Heart left ventricle (tissue), 13 donors: ENCODE measurements around the gene NUDT2.

ENCODE experiments used
- POLR2A ChIP-seq, 2 donors: fragments of 450-650 bp; IDR thresholded peaks; one replicate each; pipeline ENCODE4 v1.6.1; 2017; ENCODE audit warnings: antibody characterized with exemption in 2 of 2, mild to moderate bottlenecking in 2 of 2, moderate library complexity in 2 of 2
- TF ChIP-seq, protein P1 (sequence below), 12 donors: fragments of 200-600 bp; sonication (generic) in 4 of 12; IDR thresholded peaks; one replicate each; pipeline versions ENCODE4 v1.5.0 to v1.8.0; 2018 to 2022; ENCODE audit warnings: antibody characterized with exemption in 12 of 12, mild to moderate bottlenecking in 5 of 12
- donor health status: ischemic (EF 13 %, LVEDD 7.1; RV severe dilation, severe dysfunction).
- donor health status: DM: no; HTN: yes; CAD: no.
- donor health status: DM: no; HTN: no; CAD: no.
- donor health status: ischemic (EF 25% LVEDD 6.9; RV normal size, moderate dysfunction).
- donor health status: ischemic (EF 25% LVEDD 5.7; RV mildly dilated, moderate dysfunction).
- donor health status: ischemic (EF 35%, LVEDD 5.7; RV mildly dilated, moderate dysfunction).
- donor health status: nonischemic (EF 11% LVEDD 7.7; RV severe dilation, severe dysfunction).
- donor health status: DM: yes; HTN: yes; CAD: no.
- donor health status: PGD.
- donor health status: ischemic (EF 29% LVEDD 5.4; RV normal size, mild dysfunction).
- donor health status: nonischemic (EF 23%, LVEDD 6.1; RV moderate dilation, normal function).

GRCh38 chr9:34317436-34317835, 11.9 kb upstream of the NUDT2 start:
- TF ChIP-seq, protein P1, sequence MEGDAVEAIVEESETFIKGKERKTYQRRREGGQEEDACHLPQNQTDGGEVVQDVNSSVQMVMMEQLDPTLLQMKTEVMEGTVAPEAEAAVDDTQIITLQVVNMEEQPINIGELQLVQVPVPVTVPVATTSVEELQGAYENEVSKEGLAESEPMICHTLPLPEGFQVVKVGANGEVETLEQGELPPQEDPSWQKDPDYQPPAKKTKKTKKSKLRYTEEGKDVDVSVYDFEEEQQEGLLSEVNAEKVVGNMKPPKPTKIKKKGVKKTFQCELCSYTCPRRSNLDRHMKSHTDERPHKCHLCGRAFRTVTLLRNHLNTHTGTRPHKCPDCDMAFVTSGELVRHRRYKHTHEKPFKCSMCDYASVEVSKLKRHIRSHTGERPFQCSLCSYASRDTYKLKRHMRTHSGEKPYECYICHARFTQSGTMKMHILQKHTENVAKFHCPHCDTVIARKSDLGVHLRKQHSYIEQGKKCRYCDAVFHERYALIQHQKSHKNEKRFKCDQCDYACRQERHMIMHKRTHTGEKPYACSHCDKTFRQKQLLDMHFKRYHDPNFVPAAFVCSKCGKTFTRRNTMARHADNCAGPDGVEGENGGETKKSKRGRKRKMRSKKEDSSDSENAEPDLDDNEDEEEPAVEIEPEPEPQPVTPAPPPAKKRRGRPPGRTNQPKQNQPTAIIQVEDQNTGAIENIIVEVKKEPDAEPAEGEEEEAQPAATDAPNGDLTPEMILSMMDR (IDR thresholded peaks at IDR 0.05), result no peak
- TF ChIP-seq POLR2A (IDR thresholded peaks at IDR 0.05), result no peak
